GM12892 (cell line): ENCODE measurements around the gene WWC1.

ENCODE experiments used
- POLR2AphosphoS5 ChIP-seq: IDR thresholded peaks from 2 replicates; pipeline ENCODE4 v1.6.1; 2011; ENCODE audit warnings: low read depth, low read length, control low read depth
- TAF1 ChIP-seq: IDR thresholded peaks from 2 replicates; pipeline ENCODE4 v1.6.1; 2011; ENCODE audit warnings: low read depth, mild to moderate bottlenecking, control low read depth, low read length, borderline replicate concordance

GRCh38 chr5:168295574-168296201 is 4.2 kb downstream of the WWC1 start:
- TF ChIP-seq POLR2AphosphoS5 (no peak), TAF1 (no peak)
